ENCODE measurements around the gene STX8. TPM values are rescaled to one million over a fixed set of nuclear protein-coding genes. Genes with fewer than 3 reads are reported as not detected.
A peak's percentile ranks its signal among the peaks of the same experiment; 100 is the strongest.

The STX8 gene
- total and polyA plus RNA-seq, 12 donors: 53.3 to 80.1 (median 63.9) TPM

DNA sequence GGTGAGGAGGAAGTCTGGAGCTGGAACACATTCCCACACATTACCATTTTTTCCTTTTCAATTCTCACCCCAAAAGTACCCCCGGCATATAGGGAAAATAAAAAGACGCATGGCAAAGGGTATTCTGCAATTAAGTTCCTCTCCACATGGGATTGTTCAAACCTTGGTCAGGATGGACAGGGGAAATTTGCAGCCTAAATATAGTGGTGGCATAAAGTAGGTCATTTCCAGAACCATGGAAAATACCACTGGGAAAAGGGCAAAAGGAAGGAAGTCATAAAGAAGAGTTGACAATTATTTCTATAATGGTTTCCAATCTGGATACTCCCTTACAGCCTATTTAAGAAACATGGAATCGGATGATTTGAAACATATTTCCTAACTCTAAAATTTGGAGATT, 135.8 kb downstream of the STX8 start:
- H3K27ac ChIP-seq: no peak overlapping the region
- no peak for DNase-seq
- H3K36me3 ChIP-seq: peaks cover 0 to 3% (median 0%) of the 10 kb centered on the region in 9 donors
- no peaks in the 10 kb centered on the region for H3K27me3 ChIP-seq
- intact Hi-C loops (cut with DNase I): no loop called here
- H3K4me1 ChIP-seq: peaks cover 0 to 5% (median 0%) of the 10 kb centered on the region in 9 donors
- ATAC-seq: no peak
- no peaks in the 10 kb centered on the region for H3K9me3 ChIP-seq
- no peak overlapping the region for H3K4me3 ChIP-seq
- TF ChIP-seq, protein P1, sequence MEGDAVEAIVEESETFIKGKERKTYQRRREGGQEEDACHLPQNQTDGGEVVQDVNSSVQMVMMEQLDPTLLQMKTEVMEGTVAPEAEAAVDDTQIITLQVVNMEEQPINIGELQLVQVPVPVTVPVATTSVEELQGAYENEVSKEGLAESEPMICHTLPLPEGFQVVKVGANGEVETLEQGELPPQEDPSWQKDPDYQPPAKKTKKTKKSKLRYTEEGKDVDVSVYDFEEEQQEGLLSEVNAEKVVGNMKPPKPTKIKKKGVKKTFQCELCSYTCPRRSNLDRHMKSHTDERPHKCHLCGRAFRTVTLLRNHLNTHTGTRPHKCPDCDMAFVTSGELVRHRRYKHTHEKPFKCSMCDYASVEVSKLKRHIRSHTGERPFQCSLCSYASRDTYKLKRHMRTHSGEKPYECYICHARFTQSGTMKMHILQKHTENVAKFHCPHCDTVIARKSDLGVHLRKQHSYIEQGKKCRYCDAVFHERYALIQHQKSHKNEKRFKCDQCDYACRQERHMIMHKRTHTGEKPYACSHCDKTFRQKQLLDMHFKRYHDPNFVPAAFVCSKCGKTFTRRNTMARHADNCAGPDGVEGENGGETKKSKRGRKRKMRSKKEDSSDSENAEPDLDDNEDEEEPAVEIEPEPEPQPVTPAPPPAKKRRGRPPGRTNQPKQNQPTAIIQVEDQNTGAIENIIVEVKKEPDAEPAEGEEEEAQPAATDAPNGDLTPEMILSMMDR (IDR thresholded peaks at IDR 0.05): no peak
- 89% methylated on average over 3 of the region's 3 CpGs for WGBS, 2 donors

DNA sequence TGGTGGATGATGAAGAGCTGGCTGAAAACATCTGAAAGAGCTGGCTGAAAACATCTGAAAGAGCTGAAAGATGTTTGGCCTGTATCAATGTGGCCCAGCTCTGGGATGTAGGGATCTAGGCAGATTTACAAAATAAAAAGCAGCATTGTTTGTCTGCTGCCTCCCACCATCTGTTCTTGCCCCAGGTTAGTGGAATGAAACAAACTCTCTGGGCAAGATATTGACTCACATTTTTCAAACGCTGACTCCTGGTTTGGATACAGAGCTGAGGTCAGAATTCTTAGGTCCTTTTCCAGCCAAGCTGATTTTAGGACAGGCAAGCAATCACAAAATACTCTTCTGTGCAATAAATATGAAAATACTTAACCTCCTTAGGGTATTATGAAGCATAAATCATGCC, 139.0 kb downstream of the STX8 start:
- TF ChIP-seq, protein P1 (IDR thresholded peaks at IDR 0.05): no peak
- no peak overlapping the region for H3K27ac ChIP-seq
- DNase-seq (no peak), ATAC-seq (peak in 5 of 8 donors; percentile 29 to 55 (median 34))
- WGBS, 2 donors: 80% methylated on average over 1 of the region's 1 CpG
- peaks cover 0 to 20% (median 11%) of the 10 kb centered on the region in 9 donors for H3K4me1 ChIP-seq
- H3K4me3 ChIP-seq: no peak overlapping the region
- H3K9me3 ChIP-seq: no peaks in the 10 kb centered on the region
- intact Hi-C loops (cut with DNase I): no loop called here
- H3K36me3 ChIP-seq: peaks cover 0 to 3% (median 0%) of the 10 kb centered on the region in 9 donors
- H3K27me3 ChIP-seq: no peaks in the 10 kb centered on the region

DNA sequence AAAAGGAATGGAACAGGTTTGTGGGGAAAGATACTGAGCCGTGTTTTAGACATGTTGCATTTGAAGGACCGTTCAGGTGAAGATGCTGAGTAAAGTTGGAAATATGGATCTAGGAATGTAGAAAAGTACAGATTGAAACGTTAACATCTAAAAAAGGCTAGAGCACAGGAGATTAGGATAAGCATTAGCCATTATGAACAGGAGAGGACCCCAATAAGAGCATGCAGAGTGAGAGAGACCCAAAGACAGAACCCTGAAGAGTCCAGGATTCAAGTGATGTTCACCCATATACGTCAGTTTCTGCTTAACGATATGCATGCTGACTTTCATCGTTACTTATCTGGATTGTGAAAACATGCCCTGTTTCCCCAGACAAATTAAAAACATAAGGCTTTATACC, 140.5 kb downstream of the STX8 start:
- intact Hi-C loops (cut with DNase I): no loop called here
- DNase-seq (no peak), ATAC-seq (no peak)
- H3K4me1 ChIP-seq: peaks cover 0 to 25% (median 13%) of the 10 kb centered on the region in 9 donors
- H3K27me3 ChIP-seq: no peaks in the 10 kb centered on the region
- no peaks in the 10 kb centered on the region for H3K9me3 ChIP-seq
- no peaks in the 10 kb centered on the region for H3K36me3 ChIP-seq
- no peak overlapping the region for H3K4me3 ChIP-seq
- WGBS, 2 donors: 93 to 94% methylated on average over 6 of the region's 6 CpGs
- no peak overlapping the region for H3K27ac ChIP-seq
- TF ChIP-seq, protein P1 (IDR thresholded peaks at IDR 0.05): no peak

DNA sequence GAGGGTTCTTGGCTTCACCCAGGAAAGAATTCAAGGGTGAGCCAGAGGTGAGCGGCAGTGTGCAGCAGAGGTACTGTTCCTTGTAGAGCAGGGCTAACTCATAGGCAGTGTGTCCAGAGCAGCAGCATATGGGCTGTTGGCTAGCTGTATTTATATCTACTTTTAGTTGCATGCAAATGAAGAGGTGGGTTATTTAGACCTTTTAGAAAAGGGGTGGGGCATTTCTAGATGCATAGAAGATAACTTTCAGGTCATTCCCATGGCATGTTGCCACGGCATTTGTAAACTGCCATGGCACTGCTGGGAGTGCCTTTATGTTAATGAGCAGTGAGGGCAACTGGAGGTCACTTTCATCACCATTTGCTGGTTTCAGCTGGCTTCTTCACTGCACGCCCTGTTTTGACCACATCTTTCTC, 141.0 kb downstream of the STX8 start:
- no peak overlapping the region for H3K4me3 ChIP-seq
- no peaks in the 10 kb centered on the region for H3K36me3 ChIP-seq
- intact Hi-C loops (cut with DNase I): no loop called here
- peaks cover 0 to 25% (median 13%) of the 10 kb centered on the region in 9 donors for H3K4me1 ChIP-seq
- H3K9me3 ChIP-seq: no peaks in the 10 kb centered on the region
- TF ChIP-seq, protein P1 (IDR thresholded peaks at IDR 0.05): no peak
- ATAC-seq (no peak), DNase-seq (no peak)
- no peak overlapping the region for H3K27ac ChIP-seq
- H3K27me3 ChIP-seq: no peaks in the 10 kb centered on the region
- 94 to 97% methylated on average over 3 of the region's 3 CpGs for WGBS, 2 donors
